Esophagus squamous epithelium (tissue), 4 donors: ENCODE results near the gene DICER1.

Experiments
- CTCF ChIP-seq, 6 experiments: fragments of 450-650 bp in 4 of 6; fragments of 200-600 bp in 2 of 6; sonication (generic) in 2 of 6; IDR thresholded peaks; one replicate each; pipeline ENCODE4 v1.5.1; 2016 to 2019; ENCODE audit warnings: antibody characterized with exemption in 6 of 6, mild to moderate bottlenecking in 4 of 6, moderate library complexity in 4 of 6
- POLR2A ChIP-seq, 4 donors: fragments of 450-650 bp; IDR thresholded peaks; one replicate each; pipeline ENCODE4 v1.6.1; 2017; ENCODE audit warnings: antibody characterized with exemption in 4 of 4, mild to moderate bottlenecking in 4 of 4, moderate library complexity in 3 of 4

- TF ChIP-seq CTCF (IDR thresholded peaks at IDR 0.05) (no peak), POLR2A (IDR thresholded peaks at IDR 0.05) (no peak)
These were observed 11.1 kb downstream of the DICER1 start for GRCh38 chr14:95146079-95146771.
